OCI-LY1 (cell line): ENCODE data around the gene LDLRAD4.

ENCODE experiments used
- H2AFZ ChIP-seq: fragments of 200-600 bp; sonication (generic), shearing (Covaris generic); 2 replicates; pipeline ENCODE4 v1.6.0; 2014; ENCODE audit warnings: antibody characterized with exemption, mild to moderate bottlenecking, low read length
- H3F3A ChIP-seq: fragments of 200-600 bp; sonication (generic), shearing (Covaris generic); 2 replicates; pipeline ENCODE4 v1.6.0; 2014; ENCODE audit warnings: mild to moderate bottlenecking, antibody characterized with exemption, low read length, moderate library complexity; ENCODE audit not compliant: insufficient read depth
- H3K27ac ChIP-seq: fragments of 200-600 bp; sonication (generic); 2 replicates; pipeline ENCODE4 v1.5.1; 2014; ENCODE audit warnings: low read length, mixed run types, mild to moderate bottlenecking, low read depth; ENCODE audit not compliant: poor library complexity, severe bottlenecking
- H3K27me3 ChIP-seq: fragments of 200-600 bp; sonication (generic); 2 replicates; pipeline ENCODE4 v1.6.0; 2014; ENCODE audit warnings: antibody characterized with exemption, mild to moderate bottlenecking, low read length, moderate library complexity; ENCODE audit not compliant: insufficient read depth
- H3K36me3 ChIP-seq: fragments of 200-600 bp; sonication (generic); 2 replicates; pipeline ENCODE4 v1.6.1; 2014; ENCODE audit warnings: mild to moderate bottlenecking, antibody characterized with exemption, low read length, moderate library complexity, mixed read lengths; ENCODE audit not compliant: insufficient read depth
- H3K4me1 ChIP-seq: fragments of 200-600 bp; sonication (generic); 2 replicates; pipeline ENCODE4 v1.5.1; 2014; ENCODE audit warnings: mild to moderate bottlenecking, low read length, moderate library complexity; ENCODE audit not compliant: insufficient read depth, severe bottlenecking
- H3K4me2 ChIP-seq: fragments of 200-600 bp; sonication (generic), shearing (Covaris generic); 2 replicates; pipeline ENCODE4 v1.6.1; 2014; ENCODE audit warnings: low read length
- H3K4me3 ChIP-seq: fragments of 200-600 bp; sonication (generic); 2 replicates; pipeline ENCODE4 v1.5.1; 2014; ENCODE audit warnings: low read length, low read depth, mild to moderate bottlenecking, mixed read lengths; ENCODE audit not compliant: poor library complexity, severe bottlenecking
- H3K79me2 ChIP-seq: fragments of 200-600 bp; shearing (Covaris generic); 2 replicates; pipeline ENCODE4 v1.6.1; 2016; ENCODE audit warnings: mixed run types, low read length, mixed read lengths; ENCODE audit not compliant: insufficient read depth
- H3K9ac ChIP-seq: fragments of 200-600 bp; sonication (generic), shearing (Covaris generic); 2 replicates; pipeline ENCODE4 v1.6.1; 2014; ENCODE audit warnings: mild to moderate bottlenecking, low read length, mixed read lengths
- H3K9me2 ChIP-seq: fragments of 200-600 bp; sonication (generic), shearing (Covaris generic); 2 replicates; pipeline ENCODE4 v1.6.1; 2014; ENCODE audit warnings: low read depth, mild to moderate bottlenecking, low read length, mixed read lengths
- H3K9me3 ChIP-seq: fragments of 200-600 bp; shearing (Covaris generic); 2 replicates; pipeline ENCODE4 v1.6.1; 2014; ENCODE audit warnings: low read length, mixed read lengths
- H4K20me1 ChIP-seq: fragments of 200-600 bp; sonication (generic), shearing (Covaris generic); 2 replicates; pipeline ENCODE4 v1.6.0; 2016; ENCODE audit warnings: mild to moderate bottlenecking, low read length; ENCODE audit not compliant: insufficient read depth
- EZH2 ChIP-seq: fragments of 200-600 bp; sonication (generic), shearing (Covaris generic); IDR thresholded peaks from 2 replicates; pipeline ENCODE4 v1.8.0; 2017; ENCODE audit warnings: borderline replicate concordance, mixed run types, mild to moderate bottlenecking, antibody characterized with exemption, low read length, moderate library complexity, mixed read lengths
- TF ChIP-seq, protein P1 (sequence below): fragments of 200-600 bp; sonication (generic), shearing (Covaris generic); IDR thresholded peaks from 2 replicates; pipeline ENCODE4 v1.5.1; 2017; ENCODE audit warnings: mild to moderate bottlenecking, antibody characterized with exemption, low read length, moderate library complexity, mixed read lengths

Gene LDLRAD4

DNA sequence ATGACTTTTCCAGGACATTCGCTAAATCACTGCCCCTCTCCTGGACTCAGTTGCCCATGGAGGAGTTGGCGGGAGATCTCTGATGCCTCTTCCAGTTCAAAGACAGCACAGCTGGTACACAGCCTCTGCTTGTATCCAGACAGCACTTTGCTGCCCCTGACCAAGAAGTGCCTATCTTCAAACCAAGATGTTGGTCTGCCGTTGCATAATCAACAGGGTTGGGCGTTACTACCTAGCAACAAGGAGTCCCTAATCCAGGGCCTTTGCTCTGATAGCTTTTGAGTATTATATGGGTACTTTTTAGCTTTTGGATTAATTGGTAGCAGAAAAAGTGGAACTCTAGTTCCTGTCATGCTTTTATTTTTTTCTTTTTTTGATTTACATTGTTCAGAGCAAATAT lies 341.2 kb downstream of the LDLRAD4 start:
- Histone ChIP-seq H3K27me3 (no peaks in the 10 kb centered on the region), H3K27ac (peak overlapping the region; percentile 97), H2AFZ (no peak overlapping the region), H3K9me2 (no peaks in the 10 kb centered on the region), H3K36me3 (no peaks in the 10 kb centered on the region), H3K79me2 (no peaks in the 10 kb centered on the region), H3K4me2 (no peak overlapping the region), H3F3A (peaks cover 7% of the 10 kb centered on the region), H3K9me3 (no peaks in the 10 kb centered on the region), H3K4me3 (no peak overlapping the region), H4K20me1 (no peaks in the 10 kb centered on the region), H3K4me1 (peaks cover 68% of the 10 kb centered on the region), H3K9ac (no peak overlapping the region)
- TF ChIP-seq, protein P1, sequence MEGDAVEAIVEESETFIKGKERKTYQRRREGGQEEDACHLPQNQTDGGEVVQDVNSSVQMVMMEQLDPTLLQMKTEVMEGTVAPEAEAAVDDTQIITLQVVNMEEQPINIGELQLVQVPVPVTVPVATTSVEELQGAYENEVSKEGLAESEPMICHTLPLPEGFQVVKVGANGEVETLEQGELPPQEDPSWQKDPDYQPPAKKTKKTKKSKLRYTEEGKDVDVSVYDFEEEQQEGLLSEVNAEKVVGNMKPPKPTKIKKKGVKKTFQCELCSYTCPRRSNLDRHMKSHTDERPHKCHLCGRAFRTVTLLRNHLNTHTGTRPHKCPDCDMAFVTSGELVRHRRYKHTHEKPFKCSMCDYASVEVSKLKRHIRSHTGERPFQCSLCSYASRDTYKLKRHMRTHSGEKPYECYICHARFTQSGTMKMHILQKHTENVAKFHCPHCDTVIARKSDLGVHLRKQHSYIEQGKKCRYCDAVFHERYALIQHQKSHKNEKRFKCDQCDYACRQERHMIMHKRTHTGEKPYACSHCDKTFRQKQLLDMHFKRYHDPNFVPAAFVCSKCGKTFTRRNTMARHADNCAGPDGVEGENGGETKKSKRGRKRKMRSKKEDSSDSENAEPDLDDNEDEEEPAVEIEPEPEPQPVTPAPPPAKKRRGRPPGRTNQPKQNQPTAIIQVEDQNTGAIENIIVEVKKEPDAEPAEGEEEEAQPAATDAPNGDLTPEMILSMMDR: no peak
- no peak for TF ChIP-seq EZH2

DNA sequence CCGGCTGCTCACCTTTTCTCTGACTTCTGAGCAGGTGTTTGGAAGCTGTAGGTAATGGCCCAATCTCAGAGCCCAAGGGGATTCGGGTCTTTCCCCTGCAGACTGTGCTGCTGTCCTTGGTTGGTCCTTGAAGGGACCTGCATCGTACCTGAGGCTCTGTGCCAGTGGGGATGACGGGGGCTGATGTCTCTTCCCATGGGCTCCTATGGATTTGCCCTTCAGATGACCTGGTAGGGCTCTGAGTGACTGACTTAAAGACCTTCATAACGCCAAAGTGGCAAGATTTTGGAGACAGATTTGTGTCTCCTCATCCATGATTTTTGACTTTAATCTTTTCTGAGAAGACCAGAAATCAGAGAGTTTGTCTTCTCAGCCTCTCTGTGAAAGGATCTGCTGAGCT lies 341.7 kb downstream of the LDLRAD4 start:
- H3K27ac ChIP-seq: peak overlapping the region; percentile 97

DNA sequence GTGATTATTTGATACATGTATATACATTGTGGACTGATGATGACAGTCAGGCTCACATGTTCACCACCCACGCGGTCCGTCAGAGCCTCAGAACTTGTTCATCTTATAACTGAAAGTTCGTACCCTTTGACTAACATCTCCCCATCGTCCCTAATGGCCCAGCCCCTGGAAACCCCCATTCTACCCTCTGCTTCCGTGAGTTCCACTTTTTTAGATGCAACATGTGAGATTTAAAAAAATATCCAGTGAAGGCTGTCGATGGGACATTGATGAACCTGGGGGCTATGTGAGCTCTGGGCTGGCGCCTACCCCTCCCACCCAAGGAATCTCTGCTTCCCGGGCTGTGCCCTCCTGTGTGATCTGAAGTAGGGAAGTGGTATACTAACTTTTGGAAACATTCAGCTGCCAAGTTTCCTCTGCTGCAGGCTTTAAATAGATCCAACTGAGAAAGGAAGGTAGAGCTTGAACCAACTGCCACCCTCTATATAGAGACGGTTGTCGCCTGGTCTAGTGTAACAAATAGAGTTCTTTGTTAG lies 344.0 kb downstream of the LDLRAD4 start:
- H3K4me2 ChIP-seq: peak overlapping the region; percentile 62
- TF ChIP-seq, protein P1: no peak
- no peak for TF ChIP-seq EZH2
- H4K20me1 ChIP-seq: no peaks in the 10 kb centered on the region
- no peaks in the 10 kb centered on the region for H3K9me3 ChIP-seq
- H3K36me3 ChIP-seq: no peaks in the 10 kb centered on the region
- H3K4me3 ChIP-seq: peak overlapping the region; percentile 22
- H3K79me2 ChIP-seq: no peaks in the 10 kb centered on the region
- no peak overlapping the region for H2AFZ ChIP-seq
- H3F3A ChIP-seq: peaks cover 18% of the 10 kb centered on the region
- no peaks in the 10 kb centered on the region for H3K27me3 ChIP-seq
- H3K27ac ChIP-seq: peak overlapping the region; percentile 97
- H3K9me2 ChIP-seq: no peaks in the 10 kb centered on the region
- H3K4me1 ChIP-seq: peaks cover 96% of the 10 kb centered on the region
- H3K9ac ChIP-seq: peak overlapping the region; percentile 50

More for the DNA sequence above, 341.7 kb downstream of the LDLRAD4 start:
- Histone ChIP-seq H3K4me2 (peak overlapping the region; percentile 1; the same call in 1 of the 2 replicates), H4K20me1 (no peaks in the 10 kb centered on the region), H2AFZ (no peak overlapping the region), H3K4me1 (peaks cover 74% of the 10 kb centered on the region), H3K79me2 (no peaks in the 10 kb centered on the region), H3K36me3 (no peaks in the 10 kb centered on the region), H3K9me2 (no peaks in the 10 kb centered on the region), H3F3A (peaks cover 7% of the 10 kb centered on the region), H3K4me3 (no peak overlapping the region), H3K9me3 (no peaks in the 10 kb centered on the region), H3K27me3 (no peaks in the 10 kb centered on the region), H3K9ac (no peak overlapping the region)
- no peak for TF ChIP-seq EZH2
- TF ChIP-seq, protein P1: no peak
